H1 (cell line): ENCODE measurements around the gene KANSL1.

ENCODE experiments used
- CBX8 ChIP-seq: fragments of 300-800, 300-1000 bp; sonication (generic); IDR thresholded peaks from 2 replicates; pipeline ENCODE4 v1.7.1; 2016; ENCODE audit warnings: low read depth, low read length, borderline replicate concordance
- CHD1 ChIP-seq: IDR thresholded peaks from 2 replicates; pipeline ENCODE4 v1.6.1; 2012; ENCODE audit warnings: low read depth, low read length, improper control_type of control experiment
- EGR1 ChIP-seq: IDR thresholded peaks from 2 replicates; pipeline ENCODE4 v1.6.1; 2011; ENCODE audit warnings: low read depth, low read length, borderline replicate concordance
- GABPA ChIP-seq: IDR thresholded peaks from 2 replicates; pipeline ENCODE4 v1.6.1; 2011; ENCODE audit warnings: mild to moderate bottlenecking, low read length, moderate library complexity, borderline replicate concordance; ENCODE audit not compliant: insufficient read depth
- JUND ChIP-seq: IDR thresholded peaks from 2 replicates; pipeline ENCODE4 v1.6.1; 2011; ENCODE audit warnings: mild to moderate bottlenecking, improper control_type of control experiment, low read length
- POU5F1 ChIP-seq: IDR thresholded peaks from 2 replicates; pipeline ENCODE4 v1.6.1; 2011; ENCODE audit warnings: low read depth, mild to moderate bottlenecking, low read length, moderate library complexity
- SP4 ChIP-seq: IDR thresholded peaks from 2 replicates; pipeline ENCODE4 v1.6.1; 2012; ENCODE audit warnings: low read length, inconsistent platforms
- TAF1 ChIP-seq: IDR thresholded peaks from 2 replicates; pipeline ENCODE4 v1.6.1; 2011; ENCODE audit warnings: mild to moderate bottlenecking, low read depth, low read length
- TF ChIP-seq, protein P1 (sequence below), 3 experiments: IDR thresholded peaks; 1 replicate in 2 of 3; 2 replicates in 1 of 3; pipeline versions ENCODE4 v1.5.1 to v1.6.1; 2011; ENCODE audit warnings: low read length in 3 of 3, mild to moderate bottlenecking in 3 of 3, inconsistent platforms in 2 of 3, low read depth in 1 of 3, moderate library complexity in 1 of 3; ENCODE audit not compliant: insufficient read depth in 1 of 3; ENCODE audit errors: control extremely low read depth in 1 of 3
- TF ChIP-seq, protein P2 (sequence below): IDR thresholded peaks from 2 replicates; pipeline ENCODE4 v1.6.1; 2012; ENCODE audit warnings: inconsistent platforms
- TF ChIP-seq, protein P3 (sequence below): IDR thresholded peaks from 2 replicates; pipeline ENCODE4 v1.6.1; 2011; ENCODE audit warnings: low read length, improper control_type of control experiment

DNA sequence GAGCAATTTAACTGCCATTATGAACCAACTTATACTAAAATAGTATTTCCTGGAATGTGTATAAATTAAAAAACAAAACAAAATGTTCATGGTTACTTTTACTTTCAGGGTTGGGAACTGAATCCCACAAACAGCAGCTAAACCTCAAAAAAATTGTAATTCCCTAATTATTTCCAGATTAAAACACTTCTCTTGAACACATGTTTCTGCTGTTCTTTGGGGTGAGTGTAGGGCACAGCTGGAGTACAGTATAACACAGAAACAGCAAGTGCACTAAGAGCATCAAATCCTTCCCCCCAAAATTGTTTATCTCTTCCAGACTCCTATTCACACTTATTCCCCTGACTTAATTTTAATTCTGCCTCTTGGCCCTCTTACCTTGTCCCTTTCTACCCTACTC is 56.4 kb downstream of the KANSL1 start:
- TF ChIP-seq, protein P1, sequence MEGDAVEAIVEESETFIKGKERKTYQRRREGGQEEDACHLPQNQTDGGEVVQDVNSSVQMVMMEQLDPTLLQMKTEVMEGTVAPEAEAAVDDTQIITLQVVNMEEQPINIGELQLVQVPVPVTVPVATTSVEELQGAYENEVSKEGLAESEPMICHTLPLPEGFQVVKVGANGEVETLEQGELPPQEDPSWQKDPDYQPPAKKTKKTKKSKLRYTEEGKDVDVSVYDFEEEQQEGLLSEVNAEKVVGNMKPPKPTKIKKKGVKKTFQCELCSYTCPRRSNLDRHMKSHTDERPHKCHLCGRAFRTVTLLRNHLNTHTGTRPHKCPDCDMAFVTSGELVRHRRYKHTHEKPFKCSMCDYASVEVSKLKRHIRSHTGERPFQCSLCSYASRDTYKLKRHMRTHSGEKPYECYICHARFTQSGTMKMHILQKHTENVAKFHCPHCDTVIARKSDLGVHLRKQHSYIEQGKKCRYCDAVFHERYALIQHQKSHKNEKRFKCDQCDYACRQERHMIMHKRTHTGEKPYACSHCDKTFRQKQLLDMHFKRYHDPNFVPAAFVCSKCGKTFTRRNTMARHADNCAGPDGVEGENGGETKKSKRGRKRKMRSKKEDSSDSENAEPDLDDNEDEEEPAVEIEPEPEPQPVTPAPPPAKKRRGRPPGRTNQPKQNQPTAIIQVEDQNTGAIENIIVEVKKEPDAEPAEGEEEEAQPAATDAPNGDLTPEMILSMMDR (IDR thresholded peaks at IDR 0.05; ENCODE audit: control extremely low read depth in 1 of 3, insufficient read depth in 1 of 3, low read depth in 1 of 3, low read length in 3 of 3) = no peak
- TF ChIP-seq TAF1 (no peak), CHD1 (no peak), EGR1 (no peak), GABPA (no peak), POU5F1 (no peak), JUND (no peak), SP4 (no peak), CBX8 (no peak)
- TF ChIP-seq, protein P2, sequence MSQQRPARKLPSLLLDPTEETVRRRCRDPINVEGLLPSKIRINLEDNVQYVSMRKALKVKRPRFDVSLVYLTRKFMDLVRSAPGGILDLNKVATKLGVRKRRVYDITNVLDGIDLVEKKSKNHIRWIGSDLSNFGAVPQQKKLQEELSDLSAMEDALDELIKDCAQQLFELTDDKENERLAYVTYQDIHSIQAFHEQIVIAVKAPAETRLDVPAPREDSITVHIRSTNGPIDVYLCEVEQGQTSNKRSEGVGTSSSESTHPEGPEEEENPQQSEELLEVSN = no peak
- TF ChIP-seq, protein P3, sequence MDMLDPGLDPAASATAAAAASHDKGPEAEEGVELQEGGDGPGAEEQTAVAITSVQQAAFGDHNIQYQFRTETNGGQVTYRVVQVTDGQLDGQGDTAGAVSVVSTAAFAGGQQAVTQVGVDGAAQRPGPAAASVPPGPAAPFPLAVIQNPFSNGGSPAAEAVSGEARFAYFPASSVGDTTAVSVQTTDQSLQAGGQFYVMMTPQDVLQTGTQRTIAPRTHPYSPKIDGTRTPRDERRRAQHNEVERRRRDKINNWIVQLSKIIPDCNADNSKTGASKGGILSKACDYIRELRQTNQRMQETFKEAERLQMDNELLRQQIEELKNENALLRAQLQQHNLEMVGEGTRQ = no peak
